ENCODE results near the gene ZMAT5.

- TF ChIP-seq POLR2A (IDR thresholded peaks at IDR 0.05; ENCODE audit: low read depth, low read length) (no peak), CTCF (IDR thresholded peaks at IDR 0.05 in 2 of 3, conservative IDR thresholded peaks at IDR 0.05 in 1 of 3; ENCODE audit: control insufficient read depth in 2 of 3, extremely low read depth in 1 of 3, insufficient read depth in 1 of 3, low read depth in 3 of 3, low read length in 3 of 3) (no peak), NKRF (conservative IDR thresholded peaks at IDR 0.05) (no peak), TAF1 (IDR thresholded peaks at IDR 0.05; ENCODE audit: borderline replicate concordance, low read depth, low read length) (no peak), E2F4 (IDR thresholded peaks at IDR 0.05; ENCODE audit: low read depth, low read length) (no peak), PBX3 (IDR thresholded peaks at IDR 0.05; ENCODE audit: insufficient replicate concordance, low read depth, low read length) (no peak)
Observed at GRCh38 chr22:29810216-29810615, 43.4 kb upstream of the ZMAT5 start.

All from GM12878 (cell line).